Measurements from ENCODE around the gene DRC7.
"Not testable (repeated sequence)": the region's sequence is repeated elsewhere in the genome, so short reads cannot be mapped to it uniquely, and the experiment has no call there.

The DRC7 gene

DNA sequence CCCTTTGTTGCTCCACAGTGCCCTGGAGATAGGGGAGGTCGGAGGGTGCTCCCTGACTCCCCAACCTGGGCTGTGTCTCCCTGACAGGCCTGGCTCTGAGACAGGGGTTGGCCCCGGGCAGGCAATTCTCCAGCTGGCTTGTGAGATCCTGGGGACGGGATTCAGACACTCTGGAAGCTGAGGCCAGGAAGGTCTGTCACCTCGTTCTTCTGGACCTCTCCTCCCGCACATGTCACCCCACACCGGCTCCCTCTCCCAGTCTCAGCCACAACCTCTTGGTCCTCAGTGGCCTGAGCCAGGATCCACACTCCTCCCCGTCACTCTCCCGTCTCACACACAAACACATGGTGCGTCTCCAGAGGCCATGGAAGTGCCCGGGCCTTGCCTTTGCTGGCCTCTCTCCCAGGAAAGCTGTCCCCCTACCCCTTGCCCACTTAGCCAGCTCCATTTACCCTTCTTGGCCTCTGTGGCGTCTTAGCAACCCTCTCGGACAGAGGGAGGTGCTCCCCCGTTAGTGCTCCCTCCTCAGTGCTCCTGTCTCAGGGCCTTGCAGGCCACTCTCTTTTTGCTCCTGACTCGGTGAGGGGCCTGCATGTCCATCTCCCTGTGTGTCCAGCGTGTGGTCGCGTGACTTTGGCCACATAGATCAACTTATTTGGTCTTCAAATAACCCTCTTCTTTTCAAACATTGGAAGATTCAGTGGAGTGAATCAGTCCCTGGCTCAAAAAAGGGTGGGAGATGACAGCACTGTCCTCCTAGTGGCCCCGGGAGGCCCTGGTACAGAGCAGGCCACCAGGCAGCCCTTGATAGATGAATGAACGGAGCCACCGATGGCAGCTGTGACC lies 25.8 kb upstream of the DRC7 start:
- Histone ChIP-seq H3F3A (ENCODE audit: control insufficient read depth, insufficient read depth) (no peaks in the 10 kb centered on the region), H3K9me2 (replicated peaks; ENCODE audit: control insufficient read depth, low read length) (no peaks in the 10 kb centered on the region), H3K9me3 (ENCODE audit: control insufficient read depth, insufficient read depth, low read length) (no peaks in the 10 kb centered on the region), H3K79me2 (ENCODE audit: control insufficient read depth, low read length) (no peaks in the 10 kb centered on the region), H3K36me3 (ENCODE audit: control insufficient read depth, low read length) (no peaks in the 10 kb centered on the region), H3K4me3 (ENCODE audit: low read length) (no peak overlapping the region), H3K4me1 (ENCODE audit: control insufficient read depth, low read length) (no peaks in the 10 kb centered on the region), H3K27me3 (ENCODE audit: control insufficient read depth, low read length) (peaks cover 14% of the 10 kb centered on the region; the same call in 1 of the 2 replicates), H3K4me2 (ENCODE audit: low read length) (no peak overlapping the region), H4K20me1 (ENCODE audit: control insufficient read depth, insufficient read depth, low read depth, low read length) (no peaks in the 10 kb centered on the region), H3K27ac (ENCODE audit: low read depth, low read length) (no peak overlapping the region)
- TF ChIP-seq, protein P1, sequence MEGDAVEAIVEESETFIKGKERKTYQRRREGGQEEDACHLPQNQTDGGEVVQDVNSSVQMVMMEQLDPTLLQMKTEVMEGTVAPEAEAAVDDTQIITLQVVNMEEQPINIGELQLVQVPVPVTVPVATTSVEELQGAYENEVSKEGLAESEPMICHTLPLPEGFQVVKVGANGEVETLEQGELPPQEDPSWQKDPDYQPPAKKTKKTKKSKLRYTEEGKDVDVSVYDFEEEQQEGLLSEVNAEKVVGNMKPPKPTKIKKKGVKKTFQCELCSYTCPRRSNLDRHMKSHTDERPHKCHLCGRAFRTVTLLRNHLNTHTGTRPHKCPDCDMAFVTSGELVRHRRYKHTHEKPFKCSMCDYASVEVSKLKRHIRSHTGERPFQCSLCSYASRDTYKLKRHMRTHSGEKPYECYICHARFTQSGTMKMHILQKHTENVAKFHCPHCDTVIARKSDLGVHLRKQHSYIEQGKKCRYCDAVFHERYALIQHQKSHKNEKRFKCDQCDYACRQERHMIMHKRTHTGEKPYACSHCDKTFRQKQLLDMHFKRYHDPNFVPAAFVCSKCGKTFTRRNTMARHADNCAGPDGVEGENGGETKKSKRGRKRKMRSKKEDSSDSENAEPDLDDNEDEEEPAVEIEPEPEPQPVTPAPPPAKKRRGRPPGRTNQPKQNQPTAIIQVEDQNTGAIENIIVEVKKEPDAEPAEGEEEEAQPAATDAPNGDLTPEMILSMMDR (IDR thresholded peaks at IDR 0.05; ENCODE audit: low read depth, low read length, poor library complexity, severe bottlenecking): no peak
- no peak for TF ChIP-seq EZH2phosphoT487 (IDR thresholded peaks at IDR 0.05; ENCODE audit: borderline replicate concordance, low read length)

DNA sequence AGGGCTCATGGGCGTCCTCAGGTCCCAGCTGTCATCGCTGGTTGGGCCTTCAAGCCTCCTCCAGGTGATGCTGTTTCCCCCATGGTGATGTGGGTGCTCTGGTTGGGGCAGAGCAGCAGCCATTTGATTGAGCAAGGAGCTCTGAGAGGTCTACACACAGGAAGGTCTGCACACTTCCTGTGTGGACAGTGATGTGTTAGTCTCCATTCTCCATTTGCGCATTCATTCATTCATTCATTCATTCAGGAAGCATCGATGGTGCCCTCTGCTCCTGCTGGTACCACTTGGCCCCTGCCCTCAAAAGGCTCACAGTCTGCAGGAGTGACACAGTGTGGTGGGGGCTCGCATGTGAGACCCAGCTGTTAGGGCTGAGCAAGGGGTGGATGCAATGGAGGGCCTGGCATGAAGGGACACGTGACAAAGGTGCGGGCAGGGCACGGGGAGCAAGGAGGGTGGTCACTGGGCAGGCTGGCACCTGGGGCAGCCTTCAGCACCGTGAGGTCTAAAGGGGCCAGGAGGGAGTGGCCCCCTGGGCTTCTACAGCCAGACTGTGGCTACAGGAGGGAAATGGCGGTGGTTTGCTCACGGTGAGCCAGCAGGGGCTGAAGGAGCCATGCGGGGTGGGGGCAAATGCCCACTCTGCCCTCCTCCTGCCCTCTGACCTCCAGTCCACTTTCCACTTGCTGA lies 25.0 kb upstream of the DRC7 start:
- no peak for TF ChIP-seq EZH2phosphoT487 (IDR thresholded peaks at IDR 0.05; ENCODE audit: borderline replicate concordance, low read length)
- TF ChIP-seq, protein P1 (IDR thresholded peaks at IDR 0.05; ENCODE audit: low read depth, low read length, poor library complexity, severe bottlenecking): no peak
- H4K20me1 ChIP-seq (ENCODE audit: control insufficient read depth, insufficient read depth, low read depth, low read length): no peaks in the 10 kb centered on the region
- H3K36me3 ChIP-seq (ENCODE audit: control insufficient read depth, low read length): no peaks in the 10 kb centered on the region
- no peak overlapping the region for H3K27ac ChIP-seq (ENCODE audit: low read depth, low read length)
- H3K79me2 ChIP-seq (ENCODE audit: control insufficient read depth, low read length): no peaks in the 10 kb centered on the region
- H3K4me3 ChIP-seq (ENCODE audit: low read length): no peak overlapping the region
- H3K9me2 ChIP-seq (replicated peaks; ENCODE audit: control insufficient read depth, low read length): no peaks in the 10 kb centered on the region
- no peak overlapping the region for H3K4me2 ChIP-seq (ENCODE audit: low read length)
- no peaks in the 10 kb centered on the region for H3K9me3 ChIP-seq (ENCODE audit: control insufficient read depth, insufficient read depth, low read length)
- no peaks in the 10 kb centered on the region for H3K4me1 ChIP-seq (ENCODE audit: control insufficient read depth, low read length)
- peaks cover 17% of the 10 kb centered on the region; the same call in 1 of the 2 replicates for H3K27me3 ChIP-seq (ENCODE audit: control insufficient read depth, low read length)
- H3F3A ChIP-seq (ENCODE audit: control insufficient read depth, insufficient read depth): no peaks in the 10 kb centered on the region

DNA sequence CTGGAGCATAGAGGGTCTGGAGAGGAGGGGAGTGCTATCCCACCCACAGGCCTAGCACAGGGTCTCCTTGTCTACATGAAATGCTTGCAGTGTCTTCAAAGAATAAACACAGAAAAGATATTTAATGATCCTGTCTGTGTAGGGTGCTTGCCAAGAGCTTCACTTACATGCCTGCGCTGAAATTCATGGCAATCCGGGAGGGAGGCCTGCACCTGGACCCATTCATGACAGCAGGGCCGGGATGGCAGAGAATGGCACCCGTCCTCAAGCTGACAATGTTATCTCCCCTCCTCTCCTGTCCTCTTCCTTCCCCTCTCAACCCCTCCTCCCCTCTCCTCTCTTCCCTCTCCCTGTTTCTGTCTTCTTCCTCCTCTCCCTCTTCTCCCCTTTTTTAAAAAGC lies 24.4 kb upstream of the DRC7 start:
- Histone ChIP-seq H3K36me3 (ENCODE audit: control insufficient read depth, low read length) (no peaks in the 10 kb centered on the region), H3K79me2 (ENCODE audit: control insufficient read depth, low read length) (no peaks in the 10 kb centered on the region), H3K9me2 (replicated peaks; ENCODE audit: control insufficient read depth, low read length) (no peaks in the 10 kb centered on the region), H3K27ac (ENCODE audit: low read depth, low read length) (no peak overlapping the region), H4K20me1 (ENCODE audit: control insufficient read depth, insufficient read depth, low read depth, low read length) (no peaks in the 10 kb centered on the region), H3K4me1 (ENCODE audit: control insufficient read depth, low read length) (no peaks in the 10 kb centered on the region), H3K27me3 (ENCODE audit: control insufficient read depth, low read length) (peaks cover 17% of the 10 kb centered on the region; the same call in 1 of the 2 replicates), H3K4me2 (ENCODE audit: low read length) (no peak overlapping the region), H3K4me3 (ENCODE audit: low read length) (no peak overlapping the region), H3F3A (ENCODE audit: control insufficient read depth, insufficient read depth) (no peaks in the 10 kb centered on the region), H3K9me3 (ENCODE audit: control insufficient read depth, insufficient read depth, low read length) (no peaks in the 10 kb centered on the region)
- TF ChIP-seq, protein P1 (IDR thresholded peaks at IDR 0.05; ENCODE audit: low read depth, low read length, poor library complexity, severe bottlenecking): no peak
- no peak for TF ChIP-seq EZH2phosphoT487 (IDR thresholded peaks at IDR 0.05; ENCODE audit: borderline replicate concordance, low read length)

DNA sequence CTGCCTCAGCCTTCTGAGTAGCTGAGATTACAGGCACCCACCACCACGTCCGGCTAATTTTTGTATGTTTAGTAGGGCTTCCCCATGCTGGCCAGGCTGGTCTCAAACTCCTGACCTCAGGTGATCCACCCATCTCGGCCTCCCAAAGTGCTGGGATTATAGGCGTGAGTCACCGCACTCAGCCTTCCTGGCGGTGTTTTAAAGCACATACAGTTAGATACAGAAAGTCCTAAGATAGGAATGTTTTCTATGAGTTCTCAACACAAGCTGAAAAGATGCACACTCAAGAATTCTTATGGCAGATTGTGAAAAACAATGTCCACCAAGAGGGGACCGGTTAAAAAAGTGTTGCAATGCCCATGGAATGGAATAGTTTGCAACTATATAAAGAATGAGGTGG lies 23.2 kb upstream of the DRC7 start:
- not testable (repeated sequence) for H3K36me3 ChIP-seq (ENCODE audit: control insufficient read depth, low read length); H3K9me2 ChIP-seq (replicated peaks; ENCODE audit: control insufficient read depth, low read length); H3F3A ChIP-seq (ENCODE audit: control insufficient read depth, insufficient read depth); H3K4me1 ChIP-seq (ENCODE audit: control insufficient read depth, low read length); H3K79me2 ChIP-seq (ENCODE audit: control insufficient read depth, low read length); H3K27ac ChIP-seq (ENCODE audit: low read depth, low read length); H3K9me3 ChIP-seq (ENCODE audit: control insufficient read depth, insufficient read depth, low read length); H3K4me2 ChIP-seq (ENCODE audit: low read length); H4K20me1 ChIP-seq (ENCODE audit: control insufficient read depth, insufficient read depth, low read depth, low read length); H3K4me3 ChIP-seq (ENCODE audit: low read length)
- peaks cover 21% of the 10 kb centered on the region for H3K27me3 ChIP-seq (ENCODE audit: control insufficient read depth, low read length)

All from DOHH2 (cell line).